ENCODE measurements around the gene MICAL2. TPM values are rescaled to one million over a fixed set of nuclear protein-coding genes. Genes with fewer than 3 reads are reported as not detected.
"Not testable (repeated sequence)": the region's sequence is repeated elsewhere in the genome, so short reads cannot be mapped to it uniquely, and the experiment has no call there.

Gene MICAL2
- total RNA-seq, 1 experiment from 2014 or later: 153 TPM

- no peak for DNase-seq (ENCODE audit: low spot score)
These were observed 23.8 kb downstream of the MICAL2 start for GRCh38 chr11:12134236-12134585.

DNA sequence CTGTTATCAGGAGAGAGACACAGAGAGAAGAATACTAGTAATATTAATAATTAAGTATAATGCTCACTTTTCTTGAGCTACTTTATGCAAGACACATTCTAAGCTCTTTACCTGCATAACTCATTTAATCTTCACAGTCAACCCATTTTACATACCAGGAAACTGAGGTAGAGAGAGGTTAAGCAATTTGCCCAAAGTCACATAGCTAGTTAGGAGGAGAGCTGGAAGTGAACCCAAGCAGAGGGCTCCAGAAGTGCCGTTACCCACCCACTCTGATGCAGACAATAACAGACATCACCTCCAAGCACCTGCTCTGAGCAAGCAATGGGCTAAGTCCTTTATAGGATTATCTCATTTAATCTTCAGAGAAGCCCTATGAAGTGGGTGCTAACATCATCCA is 24.8 kb downstream of the MICAL2 start:
- DNase-seq (ENCODE audit: low spot score): no peak

DNA sequence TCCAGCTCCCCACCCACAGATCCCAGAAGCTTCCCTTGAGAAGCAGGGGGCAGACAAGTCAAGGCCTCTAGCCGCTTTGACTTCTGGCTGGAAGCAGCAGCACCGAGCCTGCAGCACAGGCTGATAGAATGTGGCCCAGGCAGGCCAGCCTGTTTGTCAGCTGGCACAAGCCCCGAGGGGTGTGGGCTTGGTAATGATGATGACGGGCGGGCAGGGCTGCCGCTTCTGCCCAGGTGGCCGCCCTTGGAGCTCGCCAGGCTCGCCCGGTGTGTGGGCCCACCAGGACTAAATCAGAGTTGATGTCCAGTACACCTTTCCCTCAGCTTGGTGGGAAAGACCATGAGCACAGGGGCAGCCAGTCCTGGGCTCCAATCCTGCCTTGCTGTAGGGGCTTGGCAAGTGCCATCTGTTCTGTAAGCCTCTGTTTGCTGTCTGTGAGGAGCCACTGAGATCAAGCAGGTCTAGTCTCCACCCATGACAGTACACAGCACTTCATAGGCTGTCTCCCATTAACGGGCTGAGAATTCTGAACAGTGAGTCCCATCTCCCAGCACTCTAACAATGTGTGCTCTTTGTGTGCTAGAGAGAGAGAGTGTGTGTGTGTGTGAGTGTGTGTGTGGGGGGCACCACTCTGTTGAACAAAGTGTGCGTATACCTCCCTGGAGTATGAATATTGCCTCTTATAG is 26.8 kb downstream of the MICAL2 start:
- DNase-seq (ENCODE audit: low spot score): no peak

DNA sequence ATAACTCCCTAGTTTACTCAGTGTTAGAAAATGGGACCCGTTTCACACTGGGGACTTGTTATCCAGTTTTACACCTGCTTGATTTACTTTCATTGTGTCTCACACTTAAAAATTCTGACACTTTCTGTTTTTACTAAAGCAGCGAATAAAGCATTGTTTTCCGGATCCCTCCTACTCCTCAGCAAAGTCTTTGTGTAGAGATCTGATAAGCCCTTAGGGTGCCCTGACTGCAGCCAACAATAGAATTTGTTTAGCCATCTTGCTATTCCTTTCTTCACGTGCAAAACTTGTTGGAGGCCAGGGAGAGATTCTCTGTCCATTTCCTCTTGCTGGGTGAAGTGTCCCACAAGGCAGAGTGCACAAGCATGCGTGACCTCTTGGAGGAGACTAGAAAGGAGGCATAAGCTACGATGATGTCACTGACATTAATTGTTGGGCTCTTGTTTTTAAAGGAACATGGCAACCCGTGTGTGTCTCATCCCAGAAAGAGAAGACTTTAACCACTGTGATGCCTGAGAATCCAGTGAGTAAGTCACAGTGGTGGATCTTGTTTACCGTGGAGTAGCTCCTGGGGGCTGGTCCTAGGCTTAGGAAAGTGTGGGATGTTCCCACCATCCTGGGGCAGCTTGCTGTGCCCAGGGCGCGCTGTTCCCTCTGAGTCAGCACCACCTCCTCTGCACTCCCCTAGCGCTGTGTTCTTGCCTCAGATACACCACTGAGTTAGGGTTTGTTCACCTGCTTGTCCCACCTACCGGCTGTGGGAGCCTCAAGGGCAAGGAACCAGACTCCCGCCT is 27.7 kb downstream of the MICAL2 start:
- peak; percentile 43 for DNase-seq (ENCODE audit: low spot score)

- no peak for DNase-seq (ENCODE audit: low spot score)
These were observed 28.9 kb downstream of the MICAL2 start for GRCh38 chr11:12139144-12139881.

GRCh38 chr11:12140186-12140793 is 29.9 kb downstream of the MICAL2 start:
- DNase-seq (ENCODE audit: low spot score): no peak

- peak; percentile 78 for DNase-seq (ENCODE audit: low spot score)
These were observed 30.9 kb downstream of the MICAL2 start for GRCh38 chr11:12141283-12141682.

DNA sequence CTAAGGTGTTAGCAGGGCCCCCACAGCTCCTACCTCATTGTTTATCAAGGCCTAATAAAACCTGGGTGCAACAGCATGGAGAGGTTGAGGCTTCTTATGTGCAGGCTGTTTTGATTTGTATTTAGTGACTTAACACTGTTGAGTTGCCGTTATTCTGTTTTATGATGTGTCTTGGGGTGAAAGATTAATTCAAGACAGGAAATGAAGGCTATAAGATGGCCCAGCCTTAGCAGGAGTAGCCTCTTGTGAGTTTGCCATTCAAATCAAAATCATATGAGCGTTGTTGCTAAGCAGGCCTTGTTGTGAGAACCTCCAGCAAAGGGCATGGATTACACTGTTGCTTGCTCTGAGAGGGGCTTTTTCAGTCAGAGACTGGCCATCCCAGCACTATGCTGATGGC is 31.8 kb downstream of the MICAL2 start:
- DNase-seq (ENCODE audit: low spot score): peak; percentile 50

DNA sequence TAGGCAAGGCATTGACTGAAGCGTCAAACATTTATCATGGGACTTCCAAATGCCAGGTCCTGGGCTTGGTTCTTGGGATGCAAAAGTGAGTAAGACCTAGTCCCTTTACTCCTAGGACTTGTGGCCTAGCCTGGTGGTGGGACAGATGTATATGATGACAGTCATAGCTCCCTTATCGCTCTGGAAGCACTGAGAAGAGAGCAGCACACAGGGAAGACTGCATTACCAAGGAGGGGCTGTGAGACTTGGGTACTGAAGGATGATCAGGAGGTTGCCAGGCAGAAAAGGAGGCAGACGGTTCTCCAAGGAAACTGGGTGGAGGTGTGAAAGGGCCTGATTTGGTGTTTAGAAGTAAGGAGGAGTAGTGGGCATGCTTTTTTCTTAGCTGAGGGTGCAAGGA is 32.5 kb downstream of the MICAL2 start:
- no peak for DNase-seq (ENCODE audit: low spot score)

DNA sequence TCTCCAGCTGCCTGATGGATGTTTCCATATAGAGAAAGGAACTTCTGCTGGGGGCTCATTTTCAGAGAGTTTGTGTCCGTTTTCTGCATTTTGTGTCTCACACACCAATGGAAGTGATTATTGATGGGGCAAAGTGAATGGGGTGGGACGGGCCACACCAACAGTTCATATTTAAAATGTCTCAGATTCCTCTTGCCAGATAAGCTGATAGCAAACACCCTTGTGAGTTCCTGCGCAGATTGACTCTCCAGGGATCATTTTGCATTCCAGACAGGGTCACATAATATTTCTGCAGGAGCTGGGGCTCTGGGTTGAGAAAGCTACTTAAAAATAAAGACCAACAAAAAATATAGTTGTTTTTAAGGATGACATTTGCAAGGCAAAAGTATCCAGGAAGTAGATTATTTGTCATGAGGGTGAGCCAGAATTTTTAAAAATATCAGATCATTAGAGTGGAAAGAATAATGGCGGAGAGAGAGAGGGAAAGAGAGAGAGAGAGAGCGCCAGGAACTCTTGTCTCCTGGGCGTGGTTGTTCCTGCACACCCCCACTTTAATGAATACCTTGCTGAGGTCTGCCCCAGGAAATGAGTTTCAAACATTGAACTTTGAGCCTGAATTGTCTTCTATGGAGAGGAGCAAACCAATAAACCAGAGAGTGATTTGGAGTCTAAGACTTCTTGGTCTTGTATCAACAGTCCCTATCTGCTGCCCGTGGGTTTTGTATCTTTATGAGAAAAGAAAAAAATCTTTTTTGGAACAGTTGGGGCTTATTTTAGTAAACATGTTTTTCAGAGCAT is 33.3 kb downstream of the MICAL2 start:
- DNase-seq (ENCODE audit: low spot score): peak; percentile 72

GRCh38 chr11:12144330-12145174 is 34.2 kb downstream of the MICAL2 start:
- DNase-seq (ENCODE audit: low spot score): no peak

DNA sequence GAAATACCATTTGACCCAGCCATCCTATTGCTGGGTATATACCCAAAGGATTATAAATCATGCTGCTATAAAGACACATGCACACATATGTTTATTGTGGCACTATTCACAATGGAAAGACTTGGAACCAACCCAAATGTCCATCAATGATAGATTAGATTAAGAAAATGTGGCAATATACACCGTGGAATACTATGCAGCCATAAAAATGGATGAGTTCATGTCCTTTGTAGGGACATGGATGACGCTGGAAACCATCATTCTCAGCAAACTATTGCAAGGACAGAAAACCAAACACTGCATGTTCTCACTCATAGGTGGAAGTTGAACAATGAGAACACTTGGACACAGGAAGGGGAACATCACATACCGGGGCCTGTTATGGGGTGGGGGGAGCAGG is 36.3 kb downstream of the MICAL2 start:
- not testable (repeated sequence) for DNase-seq (ENCODE audit: low spot score)

DNA sequence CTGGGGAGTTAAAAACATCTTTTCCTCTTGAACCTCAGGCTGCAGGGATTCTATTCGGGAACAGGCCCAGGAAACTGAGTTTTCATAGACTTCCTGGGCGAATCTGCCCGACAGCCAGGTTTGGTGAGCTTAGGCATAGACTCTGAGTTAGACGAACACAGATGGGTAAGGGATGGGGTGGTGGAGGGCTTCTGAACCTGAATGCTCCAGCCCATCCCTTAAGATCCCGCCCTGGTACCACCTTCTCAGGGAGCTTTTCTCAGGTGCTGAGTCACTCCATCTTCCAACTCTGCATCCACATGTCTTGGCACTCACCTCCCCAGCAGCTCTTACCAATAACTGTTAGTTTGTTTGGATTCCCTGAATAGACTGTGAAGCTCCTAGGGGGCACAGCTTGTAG is 37.4 kb downstream of the MICAL2 start:
- no peak for DNase-seq (ENCODE audit: low spot score)

DNA sequence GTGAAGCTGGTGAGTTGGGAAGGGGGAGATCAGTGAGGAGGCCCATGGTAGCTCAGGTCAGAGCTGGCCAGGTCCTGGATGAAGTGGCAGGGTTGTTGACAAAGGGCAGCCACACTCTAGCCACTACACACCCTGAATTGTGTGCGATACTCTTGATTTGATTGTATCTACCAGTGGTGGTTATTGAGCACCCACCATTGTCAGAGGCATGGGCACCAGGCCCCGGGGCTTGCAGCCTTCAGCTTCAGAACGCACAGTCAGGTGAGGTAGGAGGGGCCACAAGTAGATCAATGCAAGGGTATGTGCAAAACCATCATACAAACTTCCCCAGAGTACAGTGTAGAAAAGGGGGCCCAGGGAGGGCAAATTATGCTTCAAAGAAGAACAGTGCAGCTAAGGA is 38.1 kb downstream of the MICAL2 start:
- no peak for DNase-seq (ENCODE audit: low spot score)

DNA sequence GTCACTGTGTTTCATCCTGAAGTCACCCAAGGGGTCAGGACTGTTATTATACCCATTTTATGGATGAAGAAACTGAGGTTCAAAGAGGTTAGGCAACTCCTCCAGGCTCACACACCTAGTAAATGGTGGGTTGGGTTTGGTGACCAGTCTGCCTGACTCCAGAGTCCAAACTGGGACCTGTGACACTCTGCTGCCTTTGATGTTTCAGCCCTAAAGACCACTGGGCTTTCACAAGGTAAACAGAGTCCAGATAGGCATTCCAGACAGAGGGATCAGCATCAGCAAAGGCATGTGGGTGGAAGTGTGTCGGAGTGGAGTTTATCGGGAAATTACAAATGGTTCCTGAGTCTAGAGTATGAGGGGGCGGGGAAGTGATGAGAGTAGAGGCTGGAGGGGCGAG is 38.5 kb downstream of the MICAL2 start:
- no peak for DNase-seq (ENCODE audit: low spot score)

- no peak for DNase-seq (ENCODE audit: low spot score)
These were observed 39.4 kb downstream of the MICAL2 start for GRCh38 chr11:12149672-12150225.

GRCh38 chr11:12150831-12151382 is 40.5 kb downstream of the MICAL2 start:
- DNase-seq (ENCODE audit: low spot score): no peak

GRCh38 chr11:12152321-12152720 is 41.9 kb downstream of the MICAL2 start:
- DNase-seq (ENCODE audit: low spot score): no peak

DNA sequence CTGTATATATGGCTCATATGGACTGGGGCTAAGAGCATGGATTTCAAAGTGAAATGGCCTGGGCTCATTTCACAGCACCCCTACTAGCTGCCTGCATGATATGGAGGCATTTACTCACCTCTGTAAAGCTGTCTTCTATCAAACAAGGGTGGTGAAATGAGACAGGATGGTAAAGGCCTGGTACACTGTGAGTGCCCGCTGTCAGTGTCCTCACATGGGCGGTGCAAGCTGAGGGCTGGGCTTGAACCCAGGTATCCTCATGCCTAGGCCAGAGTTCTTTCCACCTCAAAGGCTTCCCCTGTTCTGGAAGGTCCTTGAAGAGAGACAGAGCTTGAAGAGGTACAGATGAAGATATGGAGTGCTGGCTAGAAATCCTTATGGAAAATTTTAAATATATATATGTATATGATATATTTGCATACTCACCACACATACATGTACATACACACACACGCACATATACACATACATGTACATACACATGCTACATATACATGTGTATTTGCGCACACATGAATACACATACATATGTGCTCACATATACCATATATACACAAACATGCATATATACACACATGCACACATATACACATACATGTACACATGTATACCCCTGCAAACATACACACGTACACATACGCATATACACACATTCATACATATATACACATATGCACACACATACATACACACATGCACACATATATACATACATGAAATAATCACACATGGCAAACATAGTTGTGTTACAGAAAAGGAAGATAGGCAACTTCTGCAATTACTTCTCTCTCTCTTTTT is 44.7 kb downstream of the MICAL2 start:
- DNase-seq (ENCODE audit: low spot score): no peak

All from HT-29 (cell line).